Mesothelial cell of epicardium (in vitro differentiated cells): ENCODE data around the gene OSBPL8. TPM values are rescaled to one million over a fixed set of nuclear protein-coding genes. Genes with fewer than 3 reads are reported as not detected.
"Not testable (repeated sequence)": the region's sequence is repeated elsewhere in the genome, so short reads cannot be mapped to it uniquely, and the experiment has no call there.

Experiments
- DNase-seq, 2 experiments: peaks; one replicate each; pipeline ENCODE4 v3.0.0; 2021; ENCODE audit warnings: low spot score in 2 of 2; ENCODE audit not compliant: unreplicated experiment in 2 of 2
- H3K27ac Mint-ChIP-seq: 2 replicates; pipeline ENCODE4 v1.8.0; 2021; ENCODE audit warnings: mixed read lengths
- H3K27me3 Mint-ChIP-seq: 2 replicates; pipeline ENCODE4 v1.8.0; 2021; ENCODE audit warnings: low read depth, mixed read lengths
- H3K36me3 Mint-ChIP-seq: 2 replicates; pipeline ENCODE4 v1.8.0; 2021; ENCODE audit warnings: mixed read lengths
- H3K4me1 Mint-ChIP-seq: 2 replicates; pipeline ENCODE4 v1.8.0; 2021; ENCODE audit warnings: mixed read lengths
- H3K4me3 Mint-ChIP-seq: 2 replicates; pipeline ENCODE4 v1.8.0; 2021; ENCODE audit warnings: mild to moderate bottlenecking, moderate library complexity, mixed read lengths
- H3K9me3 Mint-ChIP-seq: 2 replicates; pipeline ENCODE4 v1.8.0; 2021; ENCODE audit warnings: mixed read lengths
- CTCF ChIP-seq: fragments of 200-600 bp; sonication (generic); IDR thresholded peaks from one replicate; pipeline ENCODE4 v1.5.0; 2021; ENCODE audit warnings: antibody characterized with exemption; ENCODE audit not compliant: unreplicated experiment
- total RNA-seq: library from RNA; stranded (reverse); gene quantifications from 3 replicates; pipeline ENCODE4 v1.2.1, GENCODE V29; 2021

OSBPL8 gene
- total RNA-seq, 1 donor from 2014 or later = 51.5 TPM

- H3K36me3 Mint-ChIP-seq = peaks cover 24% of the 10 kb centered on the region
- no peak overlapping the region for H3K27ac Mint-ChIP-seq
- no peak for TF ChIP-seq CTCF
- no peaks in the 10 kb centered on the region for H3K27me3 Mint-ChIP-seq
- DNase-seq = no peak
- H3K4me3 Mint-ChIP-seq = no peak overlapping the region
- no peaks in the 10 kb centered on the region for H3K4me1 Mint-ChIP-seq
- peaks cover 7% of the 10 kb centered on the region for H3K9me3 Mint-ChIP-seq
Observed at GRCh38 chr12:76375939-76376338, 183.6 kb downstream of the OSBPL8 start.

GRCh38 chr12:76375470-76375869 is 184.1 kb downstream of the OSBPL8 start:
- no peak for TF ChIP-seq CTCF
- H3K27me3 Mint-ChIP-seq = no peaks in the 10 kb centered on the region
- no peaks in the 10 kb centered on the region for H3K4me1 Mint-ChIP-seq
- H3K36me3 Mint-ChIP-seq = peaks cover 24% of the 10 kb centered on the region
- no peak for DNase-seq
- no peak overlapping the region for H3K4me3 Mint-ChIP-seq
- no peak overlapping the region for H3K27ac Mint-ChIP-seq
- peaks cover 7% of the 10 kb centered on the region for H3K9me3 Mint-ChIP-seq

- Mint-ChIP-seq H3K27ac (no peak overlapping the region), H3K4me3 (no peak overlapping the region), H3K4me1 (no peaks in the 10 kb centered on the region), H3K36me3 (peaks cover 26% of the 10 kb centered on the region), H3K9me3 (peaks cover 7% of the 10 kb centered on the region), H3K27me3 (no peaks in the 10 kb centered on the region)
- no peak for TF ChIP-seq CTCF
- no peak for DNase-seq
Observed at GRCh38 chr12:76374386-76375020, 185.1 kb downstream of the OSBPL8 start.

GRCh38 chr12:76368230-76368629 is 191.3 kb downstream of the OSBPL8 start:
- TF ChIP-seq CTCF = no peak
- H3K27ac Mint-ChIP-seq = no peak overlapping the region
- H3K9me3 Mint-ChIP-seq = peaks cover 44% of the 10 kb centered on the region
- DNase-seq = no peak
- no peak overlapping the region for H3K4me3 Mint-ChIP-seq
- H3K27me3 Mint-ChIP-seq = no peaks in the 10 kb centered on the region
- no peaks in the 10 kb centered on the region for H3K4me1 Mint-ChIP-seq
- peaks cover 64% of the 10 kb centered on the region for H3K36me3 Mint-ChIP-seq

GRCh38 chr12:76366163-76366562 is 193.4 kb downstream of the OSBPL8 start:
- no peak overlapping the region for H3K27ac Mint-ChIP-seq
- no peaks in the 10 kb centered on the region for H3K27me3 Mint-ChIP-seq
- H3K4me1 Mint-ChIP-seq = no peaks in the 10 kb centered on the region
- H3K4me3 Mint-ChIP-seq = no peak overlapping the region
- peaks cover 44% of the 10 kb centered on the region for H3K9me3 Mint-ChIP-seq
- no peak for TF ChIP-seq CTCF
- no peak for DNase-seq
- peaks cover 78% of the 10 kb centered on the region for H3K36me3 Mint-ChIP-seq

GRCh38 chr12:76364131-76364530 is 195.4 kb downstream of the OSBPL8 start:
- DNase-seq, H3K4me1 Mint-ChIP-seq, H3K27ac Mint-ChIP-seq, H3K27me3 Mint-ChIP-seq, H3K4me3 Mint-ChIP-seq: not testable (repeated sequence)
- H3K9me3 Mint-ChIP-seq = peaks cover 41% of the 10 kb centered on the region
- H3K36me3 Mint-ChIP-seq = peaks cover 75% of the 10 kb centered on the region
